Nephron progenitor cell (in vitro differentiated cells): ENCODE results near the gene KIRREL1.

Experiments used
- DNase-seq: peaks from one replicate; pipeline ENCODE4 v3.0.0; 2021
- H3K27ac Mint-ChIP-seq: 2 replicates; pipeline ENCODE4 v1.8.0; 2021; ENCODE audit warnings: mild to moderate bottlenecking, moderate library complexity, mixed read lengths
- H3K27me3 Mint-ChIP-seq: 2 replicates; pipeline ENCODE4 v1.8.0; 2021; ENCODE audit warnings: mild to moderate bottlenecking, low read depth, mixed read lengths; ENCODE audit not compliant: poor library complexity
- H3K36me3 Mint-ChIP-seq: 2 replicates; pipeline ENCODE4 v1.8.0; 2021; ENCODE audit warnings: low read depth, mixed read lengths
- H3K4me1 Mint-ChIP-seq: 2 replicates; pipeline ENCODE4 v1.8.0; 2021; ENCODE audit warnings: mixed read lengths
- H3K4me3 Mint-ChIP-seq: 2 replicates; pipeline ENCODE4 v1.8.0; 2021; ENCODE audit warnings: mild to moderate bottlenecking, moderate library complexity, mixed read lengths
- H3K9me3 Mint-ChIP-seq: 2 replicates; pipeline ENCODE4 v1.8.0; 2021; ENCODE audit warnings: mild to moderate bottlenecking, moderate library complexity, mixed read lengths
- TF ChIP-seq, protein P1 (sequence below): fragments of 200-600 bp; sonication (generic); IDR thresholded peaks from 2 replicates; pipeline ENCODE4 v1.5.0; 2021; ENCODE audit warnings: antibody characterized with exemption

The KIRREL1 gene

DNA sequence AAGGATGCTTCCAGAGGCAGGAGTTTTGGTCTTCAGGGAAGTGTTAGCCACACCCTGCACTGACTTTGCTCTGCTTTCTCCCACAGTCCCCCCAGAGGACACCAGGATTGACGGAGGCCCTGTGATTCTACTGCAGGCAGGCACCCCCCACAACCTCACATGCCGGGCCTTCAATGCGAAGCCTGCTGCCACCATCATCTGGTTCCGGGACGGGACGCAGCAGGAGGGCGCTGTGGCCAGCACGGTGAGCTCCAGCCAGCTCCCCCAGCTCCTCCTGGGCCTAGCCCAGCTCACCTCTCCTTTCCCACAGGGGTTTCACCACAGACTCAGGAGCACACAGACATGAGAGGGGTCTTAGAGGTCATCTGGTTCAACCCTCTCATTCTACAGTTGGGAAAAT lies 90.9 kb downstream of the KIRREL1 start:
- H3K4me3 Mint-ChIP-seq: no peak overlapping the region
- peaks cover 15% of the 10 kb centered on the region for H3K4me1 Mint-ChIP-seq
- no peaks in the 10 kb centered on the region for H3K9me3 Mint-ChIP-seq
- no peaks in the 10 kb centered on the region for H3K27me3 Mint-ChIP-seq
- no peak overlapping the region for H3K27ac Mint-ChIP-seq
- DNase-seq: no peak
- H3K36me3 Mint-ChIP-seq: peaks cover 85% of the 10 kb centered on the region
- TF ChIP-seq, protein P1, sequence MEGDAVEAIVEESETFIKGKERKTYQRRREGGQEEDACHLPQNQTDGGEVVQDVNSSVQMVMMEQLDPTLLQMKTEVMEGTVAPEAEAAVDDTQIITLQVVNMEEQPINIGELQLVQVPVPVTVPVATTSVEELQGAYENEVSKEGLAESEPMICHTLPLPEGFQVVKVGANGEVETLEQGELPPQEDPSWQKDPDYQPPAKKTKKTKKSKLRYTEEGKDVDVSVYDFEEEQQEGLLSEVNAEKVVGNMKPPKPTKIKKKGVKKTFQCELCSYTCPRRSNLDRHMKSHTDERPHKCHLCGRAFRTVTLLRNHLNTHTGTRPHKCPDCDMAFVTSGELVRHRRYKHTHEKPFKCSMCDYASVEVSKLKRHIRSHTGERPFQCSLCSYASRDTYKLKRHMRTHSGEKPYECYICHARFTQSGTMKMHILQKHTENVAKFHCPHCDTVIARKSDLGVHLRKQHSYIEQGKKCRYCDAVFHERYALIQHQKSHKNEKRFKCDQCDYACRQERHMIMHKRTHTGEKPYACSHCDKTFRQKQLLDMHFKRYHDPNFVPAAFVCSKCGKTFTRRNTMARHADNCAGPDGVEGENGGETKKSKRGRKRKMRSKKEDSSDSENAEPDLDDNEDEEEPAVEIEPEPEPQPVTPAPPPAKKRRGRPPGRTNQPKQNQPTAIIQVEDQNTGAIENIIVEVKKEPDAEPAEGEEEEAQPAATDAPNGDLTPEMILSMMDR: no peak

DNA sequence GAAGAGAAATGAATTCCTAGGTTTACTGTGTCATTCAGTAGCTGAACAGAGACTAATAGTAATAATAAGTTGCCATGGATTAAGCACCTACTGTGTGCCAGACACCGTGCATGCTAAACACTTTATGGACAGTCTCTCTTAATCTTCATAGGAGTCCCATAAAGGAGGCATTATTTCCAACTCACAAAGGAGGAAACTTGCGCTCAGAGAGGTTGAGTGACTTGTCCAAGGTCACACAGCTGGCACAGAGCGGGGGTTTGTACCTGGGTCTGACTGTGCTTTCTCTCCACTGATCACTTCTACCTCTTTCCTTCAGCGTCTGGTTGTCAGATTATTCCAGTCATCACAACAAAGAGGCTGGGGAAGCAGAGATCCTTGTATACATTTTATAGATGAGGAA lies 91.3 kb downstream of the KIRREL1 start:
- Mint-ChIP-seq H3K27me3 (no peaks in the 10 kb centered on the region), H3K9me3 (no peaks in the 10 kb centered on the region), H3K4me1 (peaks cover 19% of the 10 kb centered on the region), H3K27ac (no peak overlapping the region), H3K4me3 (no peak overlapping the region), H3K36me3 (peaks cover 84% of the 10 kb centered on the region)
- TF ChIP-seq, protein P1: no peak
- DNase-seq: no peak

DNA sequence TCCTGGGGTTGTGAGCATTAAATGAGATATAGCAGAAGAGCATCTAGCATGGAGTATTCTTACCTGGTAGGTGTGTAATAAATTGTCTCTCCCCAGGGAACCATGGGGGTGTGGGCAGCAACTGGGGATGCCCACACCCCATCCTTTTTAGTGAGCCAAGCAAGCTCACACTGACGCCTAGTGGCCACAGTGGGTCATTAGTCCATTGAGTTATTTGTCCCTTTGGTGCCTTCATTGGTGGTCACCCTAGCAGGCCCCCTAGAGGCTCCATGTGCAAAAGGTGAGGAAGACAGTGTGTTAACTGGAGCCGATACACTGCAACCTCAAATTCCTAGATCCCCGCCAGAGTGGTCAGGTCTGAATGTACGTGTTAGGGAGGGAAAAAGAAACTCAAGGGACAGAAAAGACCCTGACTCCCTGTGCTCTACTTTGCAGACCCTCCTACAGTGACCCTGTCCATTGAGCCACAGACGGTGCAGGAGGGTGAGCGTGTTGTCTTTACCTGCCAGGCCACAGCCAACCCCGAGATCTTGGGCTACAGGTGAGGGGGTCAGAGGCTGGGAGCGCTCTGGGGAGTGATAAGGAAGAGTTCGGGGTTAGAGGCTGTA lies 94.0 kb downstream of the KIRREL1 start:
- H3K9me3 Mint-ChIP-seq: no peaks in the 10 kb centered on the region
- H3K27ac Mint-ChIP-seq: no peak overlapping the region
- peaks cover 84% of the 10 kb centered on the region for H3K36me3 Mint-ChIP-seq
- peak; percentile 77 for DNase-seq
- TF ChIP-seq, protein P1: peak; percentile 99
- no peaks in the 10 kb centered on the region for H3K27me3 Mint-ChIP-seq
- peaks cover 34% of the 10 kb centered on the region for H3K4me1 Mint-ChIP-seq
- no peak overlapping the region for H3K4me3 Mint-ChIP-seq

GRCh38 chr1:158089476-158089875 lies 96.0 kb downstream of the KIRREL1 start:
- no peak overlapping the region for H3K27ac Mint-ChIP-seq
- DNase-seq: no peak
- peaks cover 89% of the 10 kb centered on the region for H3K36me3 Mint-ChIP-seq
- TF ChIP-seq, protein P1: no peak
- no peaks in the 10 kb centered on the region for H3K9me3 Mint-ChIP-seq
- H3K27me3 Mint-ChIP-seq: no peaks in the 10 kb centered on the region
- peaks cover 34% of the 10 kb centered on the region for H3K4me1 Mint-ChIP-seq
- H3K4me3 Mint-ChIP-seq: no peak overlapping the region

- Mint-ChIP-seq H3K4me1 (peaks cover 34% of the 10 kb centered on the region), H3K36me3 (peaks cover 89% of the 10 kb centered on the region), H3K9me3 (no peaks in the 10 kb centered on the region), H3K4me3 (no peak overlapping the region), H3K27me3 (no peaks in the 10 kb centered on the region), H3K27ac (no peak overlapping the region)
- TF ChIP-seq, protein P1: no peak
- peak; percentile 44 for DNase-seq
Measured at GRCh38 chr1:158089925-158090637, 96.6 kb downstream of the KIRREL1 start.

DNA sequence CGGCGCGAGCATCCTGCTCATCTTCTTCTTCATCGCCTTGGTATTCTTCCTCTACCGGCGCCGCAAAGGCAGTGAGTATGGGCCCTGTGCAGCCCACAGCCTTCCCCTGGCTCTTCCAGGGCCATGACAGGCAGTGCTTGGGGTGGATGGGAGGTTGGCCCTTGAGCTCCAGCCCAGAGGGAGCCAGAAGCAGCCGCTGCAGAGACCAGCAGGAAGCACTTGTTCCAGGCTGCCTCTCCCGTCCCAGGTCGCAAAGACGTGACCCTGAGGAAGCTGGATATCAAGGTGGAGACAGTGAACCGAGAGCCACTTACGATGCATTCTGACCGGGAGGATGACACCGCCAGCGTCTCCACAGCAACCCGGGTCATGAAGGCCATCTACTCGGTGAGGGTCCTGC lies 99.9 kb downstream of the KIRREL1 start:
- no peak overlapping the region for H3K4me3 Mint-ChIP-seq
- no peak for DNase-seq
- H3K9me3 Mint-ChIP-seq: no peaks in the 10 kb centered on the region
- peak overlapping the region; percentile 17 for H3K27ac Mint-ChIP-seq
- H3K36me3 Mint-ChIP-seq: peaks cover 85% of the 10 kb centered on the region
- TF ChIP-seq, protein P1: no peak
- H3K27me3 Mint-ChIP-seq: peaks cover 2% of the 10 kb centered on the region
- H3K4me1 Mint-ChIP-seq: peaks cover 47% of the 10 kb centered on the region
